GM21619 (cell line): ENCODE measurements around the gene AHNAK.
A peak's percentile ranks its signal among the peaks of the same experiment; 100 is the strongest.
"Not testable (repeated sequence)": the region's sequence is repeated elsewhere in the genome, so short reads cannot be mapped to it uniquely, and the experiment has no call there.

Experiments used
- ATAC-seq: cut with Tn5 transposase; IDR thresholded peaks from one replicate; pipeline ENCODE4 v1.9.1; 2021; ENCODE audit not compliant: unreplicated experiment

AHNAK gene

GRCh38 chr11:62573592-62574362 is 27.2 kb upstream of the AHNAK start, which contains the start of gene EEF1G:
Gene EEF1G, minus strand, starts transcription at chr11:62573891. Its CDS starts 49 bp downstream, at chr11:62573842.
- ATAC-seq = peak; percentile 82

- ATAC-seq = no peak
Observed at GRCh38 chr11:62573006-62573591, 26.5 kb upstream of the AHNAK start.

DNA sequence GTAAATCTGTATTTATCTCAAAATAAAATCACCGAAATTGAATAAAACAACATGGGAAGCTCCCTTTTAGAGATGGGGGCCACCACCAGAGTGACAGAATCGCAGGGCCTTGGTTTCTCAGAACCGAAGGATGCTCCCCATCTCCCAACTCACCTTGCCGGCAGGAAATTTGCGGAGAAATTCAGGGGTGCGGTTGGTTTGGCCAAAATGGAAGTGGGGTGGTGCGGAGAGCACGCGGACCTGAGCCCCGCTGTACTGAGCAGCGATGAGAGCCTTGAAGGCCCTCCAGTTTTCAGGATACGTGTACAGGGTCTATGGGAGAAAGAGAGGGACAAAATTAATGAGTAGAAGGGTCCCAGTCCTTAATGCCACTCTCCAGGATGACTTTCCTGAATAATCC is 25.8 kb upstream of the AHNAK start:
- no peak for ATAC-seq

DNA sequence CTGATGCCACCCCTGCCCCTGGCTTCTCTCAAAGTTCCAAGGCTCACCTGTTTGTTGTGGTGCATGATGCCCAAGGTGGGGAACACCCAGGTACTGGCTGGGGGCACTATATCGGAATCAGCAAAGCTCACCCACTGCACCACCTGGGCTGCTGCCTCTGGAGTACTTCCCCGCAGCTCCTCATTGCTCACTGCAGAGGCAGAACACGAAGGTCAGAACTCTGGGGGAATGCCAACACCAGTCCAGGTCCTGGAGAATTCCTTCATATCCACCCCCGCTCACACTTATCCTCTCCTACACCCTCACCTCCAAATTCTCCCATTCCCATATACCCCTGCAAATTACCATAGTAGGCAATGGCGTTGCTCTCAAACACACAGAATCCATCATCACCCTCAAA is 24.9 kb upstream of the AHNAK start:
- not testable (repeated sequence) for ATAC-seq

DNA sequence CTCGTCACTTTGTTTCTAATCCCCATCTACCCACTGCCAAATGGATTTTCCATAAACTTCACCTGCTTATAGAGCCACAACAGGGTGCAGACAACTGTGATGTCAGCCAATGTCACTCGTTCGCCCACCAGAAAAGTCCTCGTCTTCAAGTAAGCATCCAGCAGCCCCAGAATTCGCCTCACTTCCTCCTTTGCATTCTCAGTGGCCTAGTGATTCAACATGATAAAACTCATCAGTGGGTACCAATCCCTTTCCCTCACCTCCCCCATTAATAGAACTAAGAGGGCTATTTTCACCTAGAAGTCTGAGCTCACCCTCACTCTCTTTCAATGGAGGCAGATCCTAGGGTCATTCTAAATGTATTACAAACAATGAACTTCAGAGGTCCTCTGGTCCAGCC is 24.3 kb upstream of the AHNAK start:
- not testable (repeated sequence) for ATAC-seq

DNA sequence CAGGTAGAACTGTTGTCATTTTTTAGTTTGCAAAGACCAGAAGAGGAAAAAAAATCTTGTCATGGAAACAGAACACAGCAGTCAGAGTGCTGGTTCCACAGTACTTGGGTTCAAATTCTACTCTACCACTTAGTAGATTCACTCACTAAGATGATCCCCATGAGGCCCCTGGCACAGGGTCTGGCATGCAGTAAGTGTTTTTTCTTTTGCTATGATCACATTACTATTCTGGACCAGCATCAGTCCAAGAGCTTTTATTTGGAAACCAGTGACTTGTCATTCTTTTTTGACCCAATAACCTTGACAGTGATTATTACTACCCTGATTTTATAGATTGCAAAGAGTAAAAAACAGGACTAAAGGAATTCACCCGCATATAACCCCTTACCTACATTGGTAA is 23.0 kb upstream of the AHNAK start:
- ATAC-seq = no peak

- ATAC-seq = no peak
Observed at GRCh38 chr11:62567018-62567633, 20.5 kb upstream of the AHNAK start.

DNA sequence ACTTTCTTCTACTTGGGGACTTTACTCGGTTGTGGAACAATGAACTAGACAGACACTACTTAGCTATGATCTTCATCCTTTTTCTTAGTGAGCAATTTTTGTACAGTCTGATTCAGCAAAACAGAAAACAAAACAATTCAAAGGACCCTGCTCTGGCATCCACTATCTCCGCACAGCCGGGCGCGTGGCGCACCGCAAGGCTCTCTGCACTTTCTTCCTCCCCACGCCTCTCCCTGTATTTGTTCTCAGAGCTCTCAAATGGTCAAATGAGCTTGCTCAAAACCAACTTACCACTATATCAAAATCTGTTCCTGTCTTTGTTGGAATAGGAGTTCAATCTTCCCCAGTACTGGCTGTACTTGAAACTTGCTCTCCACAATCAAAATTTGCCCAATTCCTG is 19.6 kb upstream of the AHNAK start:
- no peak for ATAC-seq

DNA sequence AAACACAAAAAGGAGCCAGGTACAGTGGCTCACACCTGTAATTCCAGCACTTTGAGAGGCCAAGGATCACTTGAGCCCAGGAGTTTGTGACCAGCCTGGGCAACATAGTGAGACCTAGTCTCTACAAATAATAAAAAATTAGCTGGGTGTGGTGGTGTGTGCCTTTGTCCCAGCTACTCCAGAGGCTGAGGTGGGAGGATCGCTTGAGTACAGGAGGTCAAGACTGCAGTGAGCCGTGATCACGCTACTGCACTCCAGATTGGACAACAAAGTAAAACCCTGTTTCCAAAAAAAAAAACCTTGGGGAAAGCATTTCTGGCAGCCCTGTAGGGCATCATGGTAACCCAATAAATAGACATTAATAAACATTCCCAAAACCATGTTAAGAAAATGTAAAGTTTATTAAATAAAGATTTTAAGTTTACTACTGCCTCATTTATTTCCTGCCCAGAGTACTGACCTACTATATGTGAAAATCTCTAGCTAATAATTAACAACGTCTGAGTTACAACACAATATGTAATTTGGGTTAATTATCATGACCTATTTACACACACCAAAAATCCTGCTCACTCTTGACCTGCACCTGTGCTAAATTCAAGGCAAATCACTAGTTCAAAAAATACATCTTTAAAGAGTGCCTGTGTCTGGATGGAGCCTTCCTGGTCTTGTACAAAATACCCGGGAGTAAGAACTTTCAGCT is 18.6 kb upstream of the AHNAK start:
- ATAC-seq = no peak

DNA sequence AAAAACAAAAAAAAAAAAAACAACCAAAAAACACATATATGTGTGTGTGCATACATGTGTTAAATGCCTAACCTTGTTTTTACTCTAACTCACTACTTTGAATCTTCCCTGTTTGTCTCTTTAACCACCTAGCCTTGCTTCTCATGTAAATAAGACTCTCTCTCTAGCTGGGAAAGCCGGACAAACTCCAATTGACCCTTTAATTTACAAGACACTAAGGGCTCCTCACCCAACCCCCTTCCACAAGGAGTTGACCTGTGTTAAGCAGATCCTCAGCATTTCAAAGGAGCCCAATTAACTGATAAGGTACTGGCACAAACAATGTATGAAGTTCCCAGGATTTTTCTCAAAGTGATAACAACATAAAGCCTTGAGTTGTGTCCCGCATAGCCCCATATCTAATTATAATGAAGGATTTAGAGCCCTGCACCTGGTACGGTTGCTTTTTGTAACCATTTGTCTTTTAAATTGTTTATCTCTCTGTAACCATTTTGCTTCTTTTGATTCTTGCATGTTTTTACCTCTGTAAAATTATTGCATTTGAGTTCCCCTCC is 15.1 kb upstream of the AHNAK start:
- not testable (repeated sequence) for ATAC-seq

DNA sequence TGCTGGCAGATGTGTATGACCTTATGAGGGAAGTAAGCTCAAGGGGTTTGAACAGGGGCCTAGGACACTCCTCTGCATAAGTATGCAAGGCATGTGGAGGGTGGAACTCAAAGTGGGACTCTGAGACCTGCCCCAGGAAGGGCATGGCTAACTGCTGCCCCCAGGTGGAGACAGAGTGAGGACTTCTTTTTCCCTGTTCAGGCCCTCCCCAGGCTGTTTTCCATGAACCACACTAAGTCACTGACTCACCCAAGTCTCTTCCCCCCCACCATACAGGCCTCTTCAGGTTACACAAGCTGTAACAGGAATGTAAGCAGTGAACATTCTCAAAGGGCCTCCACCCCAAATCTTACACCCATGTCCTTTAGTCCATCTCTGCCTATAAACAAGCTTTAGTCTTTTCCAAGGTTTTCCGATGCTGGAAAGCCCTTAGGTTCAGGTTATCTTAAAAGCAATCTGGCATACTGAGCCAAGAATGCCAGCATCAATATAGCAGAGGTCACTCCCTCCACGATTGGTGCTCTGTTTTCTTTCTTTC is 14.0 kb upstream of the AHNAK start:
- ATAC-seq = no peak

DNA sequence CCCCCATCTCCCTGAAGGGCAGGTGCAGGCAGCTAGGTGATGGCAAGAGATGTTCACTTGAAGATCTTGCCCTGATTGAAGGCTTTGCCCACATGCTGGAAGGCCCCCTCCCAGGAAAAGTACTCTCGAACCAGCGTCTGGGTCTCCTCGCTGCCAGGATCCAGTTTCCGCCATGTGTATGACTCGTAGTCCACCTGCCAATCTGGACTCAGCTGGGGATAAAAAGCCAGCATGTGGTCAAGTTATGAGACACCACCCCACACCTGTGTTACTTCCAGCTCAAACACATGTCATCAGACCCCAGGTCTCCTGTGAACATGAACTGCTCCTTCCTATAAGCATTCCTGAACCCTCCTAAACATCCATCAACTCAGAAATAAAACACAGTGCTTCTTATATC is 13.0 kb upstream of the AHNAK start:
- ATAC-seq = not testable (repeated sequence)

GRCh38 chr11:62559204-62559603 is 12.6 kb upstream of the AHNAK start:
- no peak for ATAC-seq

DNA sequence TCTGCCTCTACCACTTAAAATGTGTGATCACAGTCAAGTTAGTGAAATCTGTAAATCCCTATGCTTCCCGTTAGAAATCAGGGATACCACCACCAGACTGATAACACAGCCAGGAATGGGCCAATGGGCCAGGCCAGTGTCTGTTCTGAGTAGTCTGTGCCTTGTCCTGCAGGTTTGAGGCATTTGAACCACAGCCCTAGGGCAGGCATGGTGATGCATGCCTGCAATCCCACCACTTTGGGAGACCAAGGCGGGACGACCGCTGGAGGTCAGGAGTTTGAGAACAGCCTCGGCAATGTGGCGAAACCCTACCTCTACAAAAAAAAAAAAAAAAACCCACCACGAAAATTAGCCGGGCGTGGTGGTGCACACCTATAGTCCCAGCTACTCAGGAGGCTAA is 12.1 kb upstream of the AHNAK start:
- ATAC-seq = no peak

- peak; percentile 27 for ATAC-seq
Observed at GRCh38 chr11:62556875-62557631, 10.4 kb upstream of the AHNAK start.

DNA sequence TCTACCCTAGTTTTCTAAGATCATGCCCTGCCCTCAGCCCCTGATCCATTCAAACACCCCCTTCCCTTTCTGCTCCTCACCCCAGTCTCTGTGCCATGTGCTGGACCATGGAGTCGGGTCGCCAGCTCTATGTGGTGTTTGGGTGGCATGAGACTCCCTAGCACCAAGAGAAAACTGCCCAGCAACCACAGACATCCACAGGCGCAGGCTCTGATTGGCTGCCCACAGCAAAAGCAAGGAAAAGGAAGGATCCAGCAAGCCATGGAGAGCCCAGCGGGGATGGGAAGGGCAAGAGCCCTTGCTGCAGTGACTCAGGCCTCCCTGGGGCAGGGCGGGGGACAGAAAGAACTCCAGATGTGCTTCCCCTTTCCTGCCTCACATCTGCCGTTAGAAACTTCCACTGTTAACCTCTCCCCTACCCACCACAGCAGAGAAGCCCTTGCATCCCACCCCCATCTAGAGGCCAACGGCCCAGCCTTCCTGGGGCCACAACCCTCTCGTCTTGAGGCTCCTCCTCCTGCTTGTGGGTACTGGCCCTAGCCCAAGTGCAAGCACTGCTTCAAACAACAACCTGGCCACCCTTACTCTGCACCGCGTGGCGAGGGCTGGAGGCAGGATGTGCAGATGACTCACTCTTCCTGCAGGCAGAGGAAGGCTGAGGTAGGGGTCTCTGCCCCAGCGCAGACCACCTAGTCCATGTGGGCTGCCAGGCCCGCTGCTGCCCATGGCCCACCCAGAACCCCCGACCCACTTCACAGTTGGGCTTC is 9.7 kb upstream of the AHNAK start:
- peak; percentile 32 for ATAC-seq

DNA sequence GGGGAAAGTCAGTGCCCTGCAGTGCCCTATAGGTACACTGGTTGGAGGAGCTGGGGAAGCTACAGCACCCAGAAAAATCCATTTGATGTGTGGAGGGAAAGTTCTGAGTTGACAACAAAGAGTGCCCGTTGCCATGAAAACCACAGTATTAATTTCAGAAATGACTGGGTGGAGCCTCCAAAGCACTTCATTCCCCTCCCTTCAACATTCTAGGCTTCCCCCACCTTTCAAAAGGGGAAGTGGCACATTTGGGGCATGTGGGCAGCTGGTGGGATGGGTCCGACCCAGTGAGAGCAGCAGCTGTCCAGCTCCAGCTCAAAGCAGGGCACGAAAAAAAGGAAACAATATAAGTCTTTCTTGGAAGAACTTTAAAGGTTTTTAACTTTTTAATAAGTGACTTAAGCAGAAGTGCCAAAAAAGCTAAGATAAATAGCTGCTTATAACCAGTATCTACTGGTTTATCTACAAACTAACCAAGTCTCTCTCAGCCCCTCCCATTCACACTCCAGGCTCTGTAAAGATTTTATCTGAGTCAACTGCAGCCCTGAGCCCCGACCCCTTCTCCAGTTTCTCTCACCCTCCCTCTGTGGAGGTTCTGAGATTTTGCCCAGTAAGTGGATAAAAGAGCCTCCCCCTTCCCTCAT is 9.0 kb upstream of the AHNAK start:
- peak; percentile 23 for ATAC-seq

- ATAC-seq = no peak
Observed at GRCh38 chr11:62554387-62555167, 8.0 kb upstream of the AHNAK start.
